H1 (cell line): ENCODE measurements around the gene NEO1. TPM values are rescaled to one million over a fixed set of nuclear protein-coding genes. Genes with fewer than 3 reads are reported as not detected.

Experiments used
- EZH2 ChIP-seq: fragments of 200-600 bp; sonication (generic); IDR thresholded peaks from 2 replicates; pipeline ENCODE4 v1.7.1; 2012; ENCODE audit warnings: low read depth, mild to moderate bottlenecking, moderate library complexity, low read length, inconsistent platforms; ENCODE audit not compliant: severe bottlenecking
- NRF1 ChIP-seq: IDR thresholded peaks from 2 replicates; pipeline ENCODE4 v1.6.1; 2011; ENCODE audit warnings: mild to moderate bottlenecking, low read depth, low read length, improper control_type of control experiment
- RFX5 ChIP-seq: IDR thresholded peaks from 2 replicates; pipeline ENCODE4 v1.6.1; 2011; ENCODE audit warnings: low read depth, low read length, improper control_type of control experiment, borderline replicate concordance
- SIN3A ChIP-seq, 2 experiments: IDR thresholded peaks in 1 of 2; conservative IDR thresholded peaks in 1 of 2; 2 replicates each; pipeline ENCODE4 v1.6.1; 2011 to 2012; ENCODE audit warnings: low read length in 2 of 2, improper control_type of control experiment in 1 of 2, low read depth in 1 of 2, mild to moderate bottlenecking in 1 of 2
- polyA plus RNA-seq, 7 experiments: library from polyadenylated mRNA; depleted of rRNA in 3 of 7; stranded (reverse) in 5 of 7; unstranded in 2 of 7; fragments of >200 nt in 5 of 7; fragments of 200-250 nt in 2 of 7; gene quantifications; 1 replicate in 5 of 7; 2 replicates in 1 of 7; 4 replicates in 1 of 7; pipeline versions ENCODE4 v1.2.1 to v1.2.3, GENCODE V29; 2011 to 2013; ENCODE audit warnings: missing spikeins in 2 of 7, mixed read lengths in 2 of 7
- total RNA-seq: library from RNA; stranded (reverse); fragmentation: NEBNext Ultra II Directional; extraction: Animal tissue kit (Norgen Biotek cat#: 25700); gene quantifications from 2 replicates; pipeline ENCODE4 v1.2.1, GENCODE V29; 2021
- TF ChIP-seq, protein P1 (sequence below): fragments of 300-600 bp; sonication (generic); IDR thresholded peaks from 2 replicates; pipeline ENCODE4 v1.7.1; 2012; ENCODE audit warnings: low read length, moderate library complexity, mild to moderate bottlenecking, inconsistent platforms; ENCODE audit not compliant: insufficient replicate concordance

NEO1 gene
- total and polyA plus RNA-seq, 2 of the 8 experiments (the other 6 are each of a cell fraction or from before 2014, with no cell fraction given): 36.0 to 51.0 TPM

- TF ChIP-seq RFX5 (no peak), NRF1 (no peak), EZH2 (no peak), SIN3A (conservative IDR thresholded peaks at IDR 0.05 in 1 of 2, IDR thresholded peaks at IDR 0.05 in 1 of 2; ENCODE audit: low read depth in 1 of 2, low read length in 2 of 2) (no peak)
- TF ChIP-seq, protein P1, sequence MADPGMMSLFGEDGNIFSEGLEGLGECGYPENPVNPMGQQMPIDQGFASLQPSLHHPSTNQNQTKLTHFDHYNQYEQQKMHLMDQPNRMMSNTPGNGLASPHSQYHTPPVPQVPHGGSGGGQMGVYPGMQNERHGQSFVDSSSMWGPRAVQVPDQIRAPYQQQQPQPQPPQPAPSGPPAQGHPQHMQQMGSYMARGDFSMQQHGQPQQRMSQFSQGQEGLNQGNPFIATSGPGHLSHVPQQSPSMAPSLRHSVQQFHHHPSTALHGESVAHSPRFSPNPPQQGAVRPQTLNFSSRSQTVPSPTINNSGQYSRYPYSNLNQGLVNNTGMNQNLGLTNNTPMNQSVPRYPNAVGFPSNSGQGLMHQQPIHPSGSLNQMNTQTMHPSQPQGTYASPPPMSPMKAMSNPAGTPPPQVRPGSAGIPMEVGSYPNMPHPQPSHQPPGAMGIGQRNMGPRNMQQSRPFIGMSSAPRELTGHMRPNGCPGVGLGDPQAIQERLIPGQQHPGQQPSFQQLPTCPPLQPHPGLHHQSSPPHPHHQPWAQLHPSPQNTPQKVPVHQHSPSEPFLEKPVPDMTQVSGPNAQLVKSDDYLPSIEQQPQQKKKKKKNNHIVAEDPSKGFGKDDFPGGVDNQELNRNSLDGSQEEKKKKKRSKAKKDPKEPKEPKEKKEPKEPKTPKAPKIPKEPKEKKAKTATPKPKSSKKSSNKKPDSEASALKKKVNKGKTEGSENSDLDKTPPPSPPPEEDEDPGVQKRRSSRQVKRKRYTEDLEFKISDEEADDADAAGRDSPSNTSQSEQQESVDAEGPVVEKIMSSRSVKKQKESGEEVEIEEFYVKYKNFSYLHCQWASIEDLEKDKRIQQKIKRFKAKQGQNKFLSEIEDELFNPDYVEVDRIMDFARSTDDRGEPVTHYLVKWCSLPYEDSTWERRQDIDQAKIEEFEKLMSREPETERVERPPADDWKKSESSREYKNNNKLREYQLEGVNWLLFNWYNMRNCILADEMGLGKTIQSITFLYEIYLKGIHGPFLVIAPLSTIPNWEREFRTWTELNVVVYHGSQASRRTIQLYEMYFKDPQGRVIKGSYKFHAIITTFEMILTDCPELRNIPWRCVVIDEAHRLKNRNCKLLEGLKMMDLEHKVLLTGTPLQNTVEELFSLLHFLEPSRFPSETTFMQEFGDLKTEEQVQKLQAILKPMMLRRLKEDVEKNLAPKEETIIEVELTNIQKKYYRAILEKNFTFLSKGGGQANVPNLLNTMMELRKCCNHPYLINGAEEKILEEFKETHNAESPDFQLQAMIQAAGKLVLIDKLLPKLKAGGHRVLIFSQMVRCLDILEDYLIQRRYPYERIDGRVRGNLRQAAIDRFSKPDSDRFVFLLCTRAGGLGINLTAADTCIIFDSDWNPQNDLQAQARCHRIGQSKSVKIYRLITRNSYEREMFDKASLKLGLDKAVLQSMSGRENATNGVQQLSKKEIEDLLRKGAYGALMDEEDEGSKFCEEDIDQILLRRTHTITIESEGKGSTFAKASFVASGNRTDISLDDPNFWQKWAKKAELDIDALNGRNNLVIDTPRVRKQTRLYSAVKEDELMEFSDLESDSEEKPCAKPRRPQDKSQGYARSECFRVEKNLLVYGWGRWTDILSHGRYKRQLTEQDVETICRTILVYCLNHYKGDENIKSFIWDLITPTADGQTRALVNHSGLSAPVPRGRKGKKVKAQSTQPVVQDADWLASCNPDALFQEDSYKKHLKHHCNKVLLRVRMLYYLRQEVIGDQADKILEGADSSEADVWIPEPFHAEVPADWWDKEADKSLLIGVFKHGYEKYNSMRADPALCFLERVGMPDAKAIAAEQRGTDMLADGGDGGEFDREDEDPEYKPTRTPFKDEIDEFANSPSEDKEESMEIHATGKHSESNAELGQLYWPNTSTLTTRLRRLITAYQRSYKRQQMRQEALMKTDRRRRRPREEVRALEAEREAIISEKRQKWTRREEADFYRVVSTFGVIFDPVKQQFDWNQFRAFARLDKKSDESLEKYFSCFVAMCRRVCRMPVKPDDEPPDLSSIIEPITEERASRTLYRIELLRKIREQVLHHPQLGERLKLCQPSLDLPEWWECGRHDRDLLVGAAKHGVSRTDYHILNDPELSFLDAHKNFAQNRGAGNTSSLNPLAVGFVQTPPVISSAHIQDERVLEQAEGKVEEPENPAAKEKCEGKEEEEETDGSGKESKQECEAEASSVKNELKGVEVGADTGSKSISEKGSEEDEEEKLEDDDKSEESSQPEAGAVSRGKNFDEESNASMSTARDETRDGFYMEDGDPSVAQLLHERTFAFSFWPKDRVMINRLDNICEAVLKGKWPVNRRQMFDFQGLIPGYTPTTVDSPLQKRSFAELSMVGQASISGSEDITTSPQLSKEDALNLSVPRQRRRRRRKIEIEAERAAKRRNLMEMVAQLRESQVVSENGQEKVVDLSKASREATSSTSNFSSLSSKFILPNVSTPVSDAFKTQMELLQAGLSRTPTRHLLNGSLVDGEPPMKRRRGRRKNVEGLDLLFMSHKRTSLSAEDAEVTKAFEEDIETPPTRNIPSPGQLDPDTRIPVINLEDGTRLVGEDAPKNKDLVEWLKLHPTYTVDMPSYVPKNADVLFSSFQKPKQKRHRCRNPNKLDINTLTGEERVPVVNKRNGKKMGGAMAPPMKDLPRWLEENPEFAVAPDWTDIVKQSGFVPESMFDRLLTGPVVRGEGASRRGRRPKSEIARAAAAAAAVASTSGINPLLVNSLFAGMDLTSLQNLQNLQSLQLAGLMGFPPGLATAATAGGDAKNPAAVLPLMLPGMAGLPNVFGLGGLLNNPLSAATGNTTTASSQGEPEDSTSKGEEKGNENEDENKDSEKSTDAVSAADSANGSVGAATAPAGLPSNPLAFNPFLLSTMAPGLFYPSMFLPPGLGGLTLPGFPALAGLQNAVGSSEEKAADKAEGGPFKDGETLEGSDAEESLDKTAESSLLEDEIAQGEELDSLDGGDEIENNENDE: no peak
Observed at GRCh38 chr15:73298522-73299245, 246.4 kb downstream of the NEO1 start (continued).
